HuH-7 (cell line): ENCODE data around the gene SORCS2.

Experiments
- DNase-seq: peaks from one replicate; pipeline ENCODE4 v3.0.0; 2011; ENCODE audit warnings: low spot score

SORCS2 gene

DNA sequence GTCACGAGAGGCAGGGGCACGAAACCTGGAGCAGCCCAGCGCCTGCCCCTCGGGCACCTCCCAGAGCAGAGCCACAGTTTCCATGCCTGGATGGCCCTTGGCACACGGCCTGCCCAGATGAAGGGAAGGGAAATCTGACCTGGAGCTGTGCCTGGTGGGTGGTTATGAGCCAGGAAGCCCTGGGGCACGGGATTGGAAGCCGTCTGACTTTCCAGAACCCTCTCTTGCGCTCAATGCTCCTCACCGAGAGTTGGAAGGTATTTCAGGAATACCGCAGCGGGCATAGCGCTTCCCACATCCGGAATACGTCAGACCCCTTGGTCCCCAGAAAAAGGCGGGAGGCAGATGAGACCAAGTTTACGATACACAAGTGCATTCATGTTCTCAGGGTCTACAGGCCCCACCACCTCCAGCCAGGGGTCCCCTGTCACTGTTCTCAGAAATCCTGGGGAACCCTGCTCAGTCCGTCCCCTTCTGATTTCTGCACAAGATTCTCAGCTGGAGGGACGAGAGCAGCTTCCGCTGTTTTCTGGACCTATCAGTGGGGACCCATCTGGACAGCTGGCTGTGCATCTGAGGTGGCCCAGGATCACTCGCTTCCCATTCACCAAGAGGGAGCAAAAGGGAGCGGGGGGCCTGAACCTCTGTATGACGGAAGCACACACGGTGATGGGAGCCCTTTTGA, 574.5 kb downstream of the SORCS2 start:
- DNase-seq: no peak

DNA sequence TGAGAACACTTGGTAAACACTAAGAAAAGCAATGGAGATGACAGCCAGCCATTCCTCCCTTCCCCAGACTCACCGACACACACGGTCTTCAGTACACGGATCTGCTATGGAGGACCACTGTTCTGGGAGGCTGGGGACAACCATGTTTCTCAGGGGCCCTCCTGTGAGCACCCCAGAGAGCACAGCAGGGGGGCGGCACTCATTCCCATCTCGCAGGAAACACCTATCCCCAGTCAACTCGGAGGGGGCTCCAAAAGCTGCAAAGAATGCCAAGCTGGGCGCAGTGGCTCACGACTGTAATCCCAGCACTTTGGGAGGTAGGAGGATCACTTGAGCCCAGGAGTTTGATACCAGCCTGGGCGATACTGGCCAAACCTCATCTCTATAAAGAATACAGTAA, 575.2 kb downstream of the SORCS2 start:
- DNase-seq: no peak

DNA sequence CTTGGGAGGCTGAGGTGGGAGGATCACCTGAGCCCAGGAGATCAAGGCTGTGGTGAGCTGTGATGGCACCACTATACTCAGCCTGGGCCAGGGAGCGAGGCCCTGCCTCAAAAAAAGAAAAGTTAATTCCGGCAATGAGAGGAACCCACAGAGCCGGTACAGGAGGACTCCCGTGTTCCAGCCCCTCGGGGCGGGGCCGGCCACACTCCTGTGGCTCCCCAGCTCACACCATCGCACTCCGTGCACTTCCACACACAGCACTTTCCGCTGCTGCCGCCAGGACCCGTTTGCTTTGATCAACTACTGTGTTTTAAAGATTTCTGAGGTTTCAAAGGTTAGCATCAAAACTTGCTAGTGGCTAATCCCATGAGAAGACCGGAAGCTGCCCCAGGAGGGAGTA, 575.6 kb downstream of the SORCS2 start:
- DNase-seq: no peak

DNA sequence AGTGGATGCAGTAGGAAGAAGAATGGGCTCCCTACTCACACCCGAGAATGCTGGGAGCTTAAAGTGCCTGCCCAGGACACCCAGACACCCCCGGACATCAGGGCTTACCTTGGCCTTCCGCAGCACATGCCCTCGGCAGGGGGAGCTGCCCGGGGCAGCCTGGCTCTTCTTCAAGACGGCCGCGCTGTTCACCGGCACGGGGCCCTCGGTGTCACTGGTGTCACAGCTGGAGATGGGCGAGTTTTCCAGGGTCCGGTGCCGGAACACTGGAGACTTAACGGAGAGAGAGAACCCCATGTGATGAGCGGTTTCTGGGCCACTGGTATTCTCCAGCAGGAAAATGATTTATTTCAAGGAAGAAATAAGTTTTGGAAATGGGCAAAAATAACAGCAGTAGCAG, 576.4 kb downstream of the SORCS2 start:
- DNase-seq: no peak

DNA sequence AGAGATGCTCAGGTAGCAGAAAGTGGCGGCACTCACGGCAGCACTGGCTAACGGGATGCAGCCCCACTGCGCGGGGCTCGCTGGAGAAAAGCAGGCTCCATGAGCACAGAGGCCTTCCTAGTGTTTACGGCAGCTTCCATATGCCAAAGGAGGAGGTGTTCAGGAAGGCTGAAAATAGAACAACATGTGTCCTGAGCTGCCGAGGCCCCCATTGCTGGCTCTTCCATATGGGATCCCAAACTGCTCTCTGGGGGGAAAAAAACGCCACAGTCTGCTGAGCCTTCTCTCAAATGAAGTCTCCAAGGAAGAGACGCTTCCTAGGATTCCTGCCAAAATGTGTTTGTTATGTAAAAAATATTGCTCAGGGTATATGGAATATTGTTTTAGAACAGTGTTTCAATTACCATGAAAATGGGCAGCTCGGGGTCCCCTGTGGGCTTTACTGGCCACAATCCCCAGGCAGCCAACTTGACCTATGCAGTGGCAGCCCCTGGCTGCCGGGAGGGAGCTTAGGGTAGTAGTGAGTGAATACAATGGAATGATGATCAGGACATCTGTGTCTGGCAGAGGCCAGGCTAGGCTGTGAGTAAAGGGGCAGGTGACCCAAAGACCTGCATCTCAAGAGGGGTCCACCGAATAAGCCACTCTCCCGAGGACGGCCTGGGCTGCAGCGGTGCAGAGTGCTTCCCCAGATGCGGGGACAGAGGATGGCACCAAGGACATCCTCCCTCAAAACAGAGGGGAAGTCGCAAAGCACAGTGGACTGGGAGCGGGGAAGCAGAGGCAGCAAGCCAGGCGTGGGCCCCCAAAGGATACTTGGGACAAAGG, 577.3 kb downstream of the SORCS2 start:
- no peak for DNase-seq

DNA sequence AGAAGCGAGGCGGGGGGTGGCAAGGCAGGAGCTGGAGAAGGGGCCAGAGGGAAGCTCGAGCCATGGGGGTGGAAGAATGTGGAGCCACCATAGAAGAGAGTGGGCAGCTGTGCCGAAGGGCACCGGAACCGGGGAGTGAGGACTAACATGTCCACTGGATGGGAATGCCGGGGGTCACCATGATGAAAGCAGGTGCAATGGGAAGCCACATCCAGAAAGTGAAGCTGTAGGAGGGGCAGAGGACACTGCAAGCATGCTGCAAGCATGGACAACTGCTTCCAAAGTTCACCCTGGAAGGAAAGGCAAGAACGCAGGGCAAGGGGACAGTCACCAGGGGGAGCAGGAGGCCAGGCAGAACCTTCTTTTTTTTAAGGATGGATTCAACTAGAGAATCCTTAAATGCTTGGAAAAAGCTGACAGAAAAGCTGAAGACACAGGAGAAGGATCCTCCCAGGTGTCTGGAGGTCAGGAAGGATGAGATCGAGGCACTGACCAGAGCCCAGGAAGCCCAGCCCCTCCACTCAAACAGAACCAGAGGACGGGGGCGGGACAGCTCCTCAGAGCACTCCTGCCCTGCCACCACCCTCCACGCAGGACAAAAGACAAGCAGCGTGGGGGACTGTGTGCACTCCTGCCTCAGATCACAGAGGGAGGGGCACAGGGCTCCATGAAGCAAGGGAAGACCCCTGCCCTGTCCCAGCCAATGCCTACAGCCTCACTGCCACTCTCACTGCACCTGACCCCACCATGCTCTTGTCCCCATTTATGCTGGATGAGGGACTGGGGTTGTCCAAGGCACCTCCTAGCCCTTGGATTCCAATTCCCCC, 578.1 kb downstream of the SORCS2 start:
- peak; percentile 67 for DNase-seq

DNA sequence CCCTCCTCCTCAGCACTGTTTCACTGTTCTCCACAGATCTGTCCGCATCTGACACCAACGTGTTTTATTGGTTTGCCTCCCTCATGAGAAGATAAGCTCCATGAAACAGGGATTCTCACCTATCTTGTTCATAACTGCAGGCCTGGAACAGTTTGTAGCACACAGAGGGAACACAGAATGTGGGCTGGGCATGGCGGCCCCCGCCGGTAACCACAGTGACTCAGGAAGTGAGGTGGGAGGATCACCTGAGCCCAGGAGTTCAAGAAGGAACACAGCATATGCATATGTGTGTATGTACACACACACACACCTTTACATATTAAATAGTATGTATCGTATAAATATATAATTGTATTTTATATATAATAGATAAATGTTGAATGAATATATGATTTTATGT, 578.7 kb downstream of the SORCS2 start:
- DNase-seq: no peak

DNA sequence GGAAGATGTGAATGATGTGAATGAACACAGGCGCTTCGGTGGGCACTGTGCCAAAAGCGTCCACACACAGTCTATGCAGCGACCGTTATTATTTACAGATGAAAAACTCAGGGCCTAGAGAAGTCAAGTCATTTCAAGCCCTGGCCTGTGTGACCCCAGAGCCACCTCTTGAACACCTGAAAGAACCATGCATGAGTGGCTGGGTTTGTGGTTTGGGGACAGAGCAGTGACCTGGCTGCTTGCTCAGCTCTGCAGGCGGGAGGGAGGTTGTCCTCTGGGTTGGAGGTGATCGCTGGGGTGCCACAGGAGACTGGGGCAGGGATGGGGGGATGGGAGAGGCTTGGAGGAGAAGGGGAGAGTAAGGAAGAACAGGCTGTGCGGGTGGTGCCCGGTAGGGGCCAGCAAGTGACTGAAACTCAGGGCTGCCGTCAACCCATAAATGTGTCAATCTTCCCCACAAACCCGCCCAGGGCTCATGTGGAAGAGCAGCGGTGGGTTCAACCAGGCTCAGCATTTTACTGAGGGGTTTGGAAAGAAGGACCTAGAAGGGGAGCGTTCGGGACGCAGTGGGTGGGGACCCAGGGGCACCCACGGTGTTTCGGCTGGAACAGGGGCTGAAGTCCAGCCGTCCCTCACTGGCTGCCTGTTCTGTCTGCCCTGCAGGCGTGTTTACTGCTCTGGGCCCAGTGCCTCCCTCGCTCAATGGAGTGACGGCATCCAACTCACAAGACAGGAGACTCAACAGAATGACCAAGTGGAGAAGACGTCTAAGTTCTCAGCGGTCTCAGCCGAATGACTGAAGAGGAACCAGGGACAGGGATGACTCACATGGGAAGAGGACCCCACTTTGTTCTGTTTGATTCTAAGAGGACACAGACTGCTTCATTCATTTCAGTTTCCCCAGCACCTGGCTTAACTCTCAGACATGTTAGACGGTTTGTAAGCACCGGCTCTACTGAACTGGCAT, 579.5 kb downstream of the SORCS2 start:
- DNase-seq: no peak

DNA sequence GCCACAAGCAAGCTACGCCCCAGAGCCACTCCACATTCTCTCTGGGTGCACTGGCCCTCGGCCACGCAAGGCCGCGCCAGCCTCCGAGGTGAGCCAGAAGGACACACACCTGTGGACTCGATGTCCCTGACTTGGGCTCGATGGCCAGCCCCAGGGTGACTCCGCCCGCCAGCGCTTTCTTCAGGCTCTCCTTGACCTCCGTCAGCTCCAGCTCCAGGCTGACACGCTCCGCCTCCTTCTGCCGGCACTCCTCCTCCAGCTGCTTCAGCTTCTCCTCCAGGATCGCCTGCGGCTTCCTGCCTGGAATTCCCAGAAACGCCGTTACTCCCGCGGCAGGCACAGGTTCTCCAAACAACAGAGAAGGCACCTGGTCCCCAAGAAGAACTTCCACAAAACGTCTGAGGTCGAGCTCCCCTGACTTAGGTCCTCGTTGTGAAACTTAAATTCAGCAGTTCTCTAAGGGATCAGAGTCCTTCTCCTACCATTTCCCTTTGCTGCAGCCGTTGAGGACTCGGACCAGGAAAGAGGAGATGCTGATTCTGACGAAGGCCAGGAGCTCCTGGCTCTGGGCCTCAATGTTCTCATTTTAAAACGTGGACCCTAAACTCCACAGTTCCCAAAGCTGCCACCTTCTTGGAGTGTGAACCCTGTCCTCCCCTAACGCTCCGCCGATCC, 580.5 kb downstream of the SORCS2 start:
- no peak for DNase-seq

DNA sequence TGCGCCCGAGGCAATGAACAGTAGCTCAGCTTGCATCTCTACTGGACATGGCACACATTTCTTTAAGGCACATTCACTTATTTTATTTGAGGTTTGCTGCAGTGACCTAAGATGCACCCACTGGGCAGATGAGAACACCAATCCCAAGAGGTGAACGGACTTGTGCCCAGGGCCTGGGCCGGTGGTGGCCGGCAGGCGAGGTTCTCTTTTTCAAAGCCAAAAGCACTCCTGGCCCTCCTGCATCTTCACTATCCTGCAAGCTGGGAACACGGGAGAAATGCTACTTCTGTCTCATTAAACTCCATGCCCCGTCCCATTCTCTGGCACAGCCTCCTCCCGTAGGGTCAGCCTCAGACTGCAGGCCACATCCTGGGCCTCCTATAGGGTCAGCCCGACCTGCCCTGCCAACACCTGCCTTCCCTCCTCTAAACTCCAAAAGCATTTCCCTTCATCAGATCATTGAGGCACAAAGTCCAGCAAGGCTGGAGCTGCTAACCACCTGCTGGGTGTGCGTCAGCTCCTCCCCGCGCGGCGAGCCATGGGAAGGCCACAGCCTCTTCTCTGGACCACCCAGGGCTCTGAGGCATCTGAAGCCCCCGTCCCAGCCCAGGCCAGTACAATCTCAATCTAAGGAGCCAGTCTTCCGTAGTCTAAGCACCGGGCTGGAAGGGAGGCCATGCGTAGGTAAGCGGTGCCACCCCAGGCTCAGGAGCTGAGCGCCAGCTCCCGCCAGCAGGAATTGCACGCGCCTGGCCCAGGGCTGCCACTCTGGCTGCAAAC, 581.3 kb downstream of the SORCS2 start:
- DNase-seq: no peak

DNA sequence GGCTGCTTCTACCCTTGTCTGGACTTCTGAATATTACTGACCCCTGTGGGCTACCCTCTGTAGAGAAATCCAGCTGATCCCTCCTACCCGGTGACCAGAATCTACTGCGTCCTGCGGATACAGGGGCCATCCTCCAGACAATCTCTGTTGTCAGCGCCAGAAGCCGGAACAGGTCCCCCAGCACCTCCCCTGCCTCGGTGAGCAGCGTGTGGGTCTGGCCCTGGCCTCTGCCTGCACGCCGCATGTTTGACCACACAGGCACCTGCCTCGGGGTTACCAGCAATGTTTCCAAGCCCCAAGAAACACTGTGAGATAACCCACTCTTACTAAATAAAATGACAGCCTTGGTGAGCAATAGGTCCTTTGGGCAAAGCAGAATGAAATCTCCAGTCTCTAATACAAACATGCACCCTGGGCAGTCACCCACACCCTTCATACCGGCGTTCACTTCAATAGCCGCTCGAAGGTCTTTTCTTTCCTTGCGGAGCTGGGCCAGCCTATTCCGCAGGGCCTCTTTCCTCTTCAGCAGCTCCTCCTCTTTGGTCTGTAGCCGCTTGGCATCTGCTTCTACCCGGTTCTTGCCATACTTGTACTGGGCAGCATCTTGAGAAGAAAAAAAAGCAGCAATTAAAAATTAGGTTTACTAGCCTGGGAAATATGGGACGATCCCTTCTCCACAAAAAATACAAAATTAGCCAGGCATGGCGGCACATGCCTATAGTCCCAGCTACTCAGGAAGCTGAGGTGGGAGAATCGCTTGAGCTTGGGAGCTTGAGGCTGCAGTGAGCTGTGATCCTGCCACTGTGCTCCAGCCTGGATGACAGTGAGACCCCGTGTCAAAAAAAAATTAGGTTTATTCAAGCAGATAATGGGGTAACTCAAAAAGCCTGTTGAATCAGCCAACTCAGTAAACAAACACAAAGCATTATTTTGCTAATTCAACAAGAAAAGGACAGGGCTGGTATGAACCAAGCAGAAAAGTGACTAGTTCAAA, 582.3 kb downstream of the SORCS2 start:
- DNase-seq: no peak

DNA sequence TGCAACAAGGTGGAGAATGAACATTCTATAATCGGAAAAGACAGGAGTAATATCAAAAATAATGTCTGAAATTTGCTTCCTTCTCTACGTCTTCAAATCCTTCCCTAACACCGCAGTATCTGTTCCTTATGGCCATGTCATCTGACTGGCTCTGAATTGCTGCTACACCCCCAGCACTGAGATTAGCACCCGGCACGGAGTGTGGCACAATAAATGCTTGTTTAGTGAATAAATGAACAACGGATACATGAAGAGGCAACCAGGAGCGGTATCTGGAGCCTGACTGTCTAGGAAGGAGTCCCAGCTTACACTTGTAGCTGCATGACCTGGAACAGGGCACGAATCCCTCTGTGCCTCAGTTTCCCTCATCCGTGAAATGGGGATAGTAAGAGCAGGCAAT, 583.1 kb downstream of the SORCS2 start:
- DNase-seq: no peak

DNA sequence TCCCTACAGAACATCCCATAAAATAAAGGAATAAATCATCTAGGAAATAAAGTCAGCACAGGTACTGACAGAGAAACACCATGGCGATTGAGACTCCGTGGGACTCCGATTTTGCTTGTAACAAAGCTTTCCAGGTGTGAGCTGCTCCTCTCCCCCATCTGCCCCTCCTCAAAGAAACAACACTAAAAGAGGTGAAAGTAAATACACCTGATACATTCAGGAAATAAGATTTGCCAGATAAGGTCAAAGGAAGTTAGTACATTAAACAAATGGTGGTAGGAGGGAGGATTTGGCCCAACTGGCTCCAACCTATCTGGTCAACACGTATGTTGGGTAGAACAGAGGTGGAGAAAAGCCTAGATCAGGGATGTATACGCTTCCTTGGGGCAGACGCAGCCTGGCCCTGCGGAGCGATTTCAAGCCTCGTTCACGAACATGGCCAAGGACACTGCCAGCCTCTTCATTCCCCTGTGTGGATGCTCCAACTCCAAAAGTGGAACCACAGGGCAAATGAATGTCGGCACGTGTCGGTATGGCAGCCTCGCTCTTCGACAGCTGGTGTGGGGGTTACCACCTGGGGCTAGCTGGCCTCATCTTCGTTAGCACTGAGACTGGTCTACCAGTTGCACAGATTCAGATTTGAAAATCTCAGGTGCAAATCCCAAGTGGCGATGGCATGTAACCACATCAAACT, 584.8 kb downstream of the SORCS2 start:
- DNase-seq: no peak

DNA sequence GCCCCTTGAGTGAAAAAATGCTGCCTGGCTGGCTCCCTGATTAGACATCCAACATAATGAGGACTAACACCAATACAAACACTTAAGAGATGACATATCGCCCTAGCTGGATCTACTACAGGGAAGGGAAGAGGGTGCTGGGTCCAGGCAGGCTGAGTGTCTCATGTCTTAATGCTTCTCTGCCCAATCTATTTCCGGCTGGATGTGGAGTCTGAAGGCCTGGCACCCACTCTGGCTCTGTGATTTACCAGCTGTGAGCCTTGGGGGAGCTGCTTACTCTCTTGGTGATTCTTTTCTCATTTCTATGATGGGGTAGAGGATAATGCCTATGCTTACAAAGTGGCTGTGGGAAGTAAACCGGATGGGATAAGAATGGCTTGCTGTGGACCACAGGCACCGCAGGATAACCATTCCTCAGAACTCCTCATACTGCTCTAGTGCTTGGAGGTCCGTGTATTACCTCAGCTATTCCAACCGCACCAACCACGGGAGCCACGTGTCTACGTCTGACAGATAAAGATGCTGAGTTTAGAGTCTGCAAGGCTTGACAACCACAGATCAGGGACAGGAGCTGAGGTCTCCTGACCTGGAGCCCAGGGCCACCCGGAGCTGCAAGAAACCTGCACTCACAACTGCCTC, 585.7 kb downstream of the SORCS2 start:
- DNase-seq: no peak

DNA sequence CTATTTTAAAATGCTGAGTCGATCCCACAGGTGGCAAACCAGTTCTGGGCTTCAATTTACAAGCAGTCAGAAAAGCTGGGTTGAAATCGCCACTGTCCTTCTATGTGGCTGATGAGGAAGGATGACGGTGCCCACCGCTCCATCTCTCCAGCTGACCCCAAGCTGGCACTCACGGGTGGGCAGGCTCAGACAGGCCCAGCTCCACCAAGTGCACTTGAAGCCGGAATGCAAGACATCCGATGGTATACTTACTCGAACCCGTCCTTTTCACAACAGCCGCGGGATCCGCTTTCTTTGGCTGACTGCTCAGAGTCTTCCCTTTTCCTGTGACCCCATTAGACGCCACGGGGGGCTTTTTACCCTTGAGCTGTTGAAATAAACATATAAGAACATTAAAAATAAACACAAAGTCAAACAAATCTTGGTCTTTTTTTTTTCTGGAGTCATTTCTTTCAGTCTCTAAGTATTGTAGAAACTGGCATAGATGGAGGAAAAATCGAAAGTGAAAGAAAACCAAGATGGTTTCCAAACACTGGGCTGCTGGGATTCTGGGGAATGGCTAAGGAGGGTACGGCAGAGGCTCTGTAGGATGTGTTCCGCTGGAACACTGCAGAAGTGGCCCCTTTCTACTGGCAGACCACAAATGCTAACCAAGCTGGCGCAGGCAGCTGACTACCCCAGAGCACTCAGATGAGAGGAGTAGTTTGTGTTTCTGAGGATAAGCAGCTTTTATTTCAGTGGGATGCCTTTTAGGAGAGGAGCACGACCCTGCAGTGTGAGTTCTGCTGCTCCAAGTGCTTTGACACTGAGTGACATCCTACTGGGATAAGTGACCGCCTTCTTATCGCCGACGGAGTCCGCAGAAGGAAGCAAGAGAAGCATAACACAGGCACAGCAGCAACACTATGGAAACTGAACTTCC, 586.4 kb downstream of the SORCS2 start:
- no peak for DNase-seq

DNA sequence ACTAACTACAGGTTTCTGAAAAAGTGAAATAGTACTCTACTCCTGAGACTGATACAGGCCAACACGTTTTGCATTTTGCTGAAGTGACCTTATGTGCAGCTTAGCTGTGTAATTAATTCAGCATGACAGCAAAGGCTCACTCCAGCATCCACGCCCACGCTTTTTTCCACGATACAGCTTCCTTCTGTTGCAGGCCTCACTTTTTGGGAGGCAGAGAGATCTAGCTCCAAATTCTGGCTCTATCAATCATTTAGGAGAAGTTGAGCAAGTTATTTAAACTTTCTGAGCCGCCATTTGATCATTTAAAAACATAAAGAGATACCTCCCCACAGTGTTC, 587.1 kb downstream of the SORCS2 start:
- no peak for DNase-seq
